Activated CD4-positive, alpha-beta T cell treated with anti-CD3 and anti-CD28 coated beads, Interleukin-2, amount 50 U/mL, for 16 hours (primary cell): ENCODE measurements around the gene DGKD.
A peak's percentile ranks its signal among the peaks of the same experiment; 100 is the strongest.
"Not testable (repeated sequence)": the region's sequence is repeated elsewhere in the genome, so short reads cannot be mapped to it uniquely, and the experiment has no call there.

Experiments used
- DNase-seq: peaks from one replicate; pipeline ENCODE4 v3.0.0-alpha.2; 2020

The DGKD gene

DNA sequence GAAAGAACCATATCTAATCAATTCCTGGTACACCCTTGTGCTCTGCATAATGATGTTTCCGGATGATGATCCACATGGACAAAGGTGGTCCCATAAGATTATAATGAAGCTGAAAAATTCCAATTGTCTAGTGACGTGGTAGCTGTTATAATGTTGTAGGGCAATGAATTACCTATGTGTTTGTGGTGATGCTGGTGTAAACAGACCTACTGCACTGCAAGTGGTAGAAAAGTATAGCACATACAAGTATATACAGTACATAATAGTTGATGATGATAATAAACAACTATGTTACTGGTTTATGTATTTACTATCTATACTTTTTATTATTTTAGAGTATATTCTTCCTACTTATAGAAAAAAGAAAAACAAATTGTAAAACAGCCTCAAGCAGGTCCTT, 8.4 kb downstream of the DGKD start:
- DNase-seq = no peak

DNA sequence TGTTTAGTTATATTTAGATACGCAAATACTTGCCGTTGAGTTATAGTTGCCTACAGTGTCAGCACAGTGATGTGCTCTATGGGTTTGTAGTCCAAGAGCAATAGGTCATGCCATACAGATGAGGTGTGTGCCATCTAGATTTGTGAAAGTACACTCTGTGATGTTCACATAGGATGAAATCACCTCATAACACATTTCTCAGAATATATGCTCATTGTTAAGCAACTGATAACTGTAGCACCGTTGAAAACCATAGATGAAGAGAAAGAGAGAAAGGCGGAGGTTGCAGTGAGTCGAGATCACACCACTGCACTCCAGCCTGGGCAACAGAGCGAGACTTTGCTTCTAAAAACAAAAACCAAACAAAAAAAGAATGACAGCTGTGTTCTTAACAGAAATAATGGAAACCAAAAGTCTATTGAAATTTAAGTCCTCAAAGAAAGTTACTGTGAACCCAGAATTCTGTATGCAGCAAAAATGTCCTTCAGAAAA, 9.5 kb downstream of the DGKD start:
- DNase-seq = no peak

DNA sequence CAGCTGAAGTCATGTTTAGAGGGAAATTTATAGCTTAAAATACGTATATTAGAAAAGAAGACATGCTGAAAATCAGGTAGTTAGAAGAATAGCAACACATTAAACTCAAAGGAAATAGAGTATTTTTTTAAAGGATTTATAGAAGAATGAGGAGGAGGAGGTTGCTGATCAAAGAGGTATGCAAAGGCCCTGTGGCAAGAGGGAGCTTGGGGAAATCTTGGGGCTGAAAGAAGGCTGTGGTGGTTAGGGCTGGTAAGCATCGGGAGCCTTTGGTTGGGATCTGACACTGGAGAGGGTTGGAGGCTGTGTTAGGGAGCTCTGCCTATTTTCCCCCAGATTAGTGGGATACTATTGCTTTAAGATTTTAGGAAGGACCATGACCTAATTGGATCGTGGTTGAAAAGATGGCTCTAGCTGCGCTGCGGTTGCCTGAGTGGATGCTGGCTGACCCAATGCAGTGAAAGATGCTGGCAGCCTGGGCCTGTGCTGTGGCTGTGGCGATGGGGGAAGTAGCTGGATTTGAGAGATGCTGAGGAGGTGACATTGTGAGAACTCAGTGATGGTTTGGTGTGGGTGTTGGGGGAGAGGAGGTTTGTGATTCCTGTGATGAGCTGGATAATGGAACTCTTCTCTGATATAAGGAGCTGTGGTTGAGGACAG, 11.7 kb downstream of the DGKD start:
- no peak for DNase-seq

DNA sequence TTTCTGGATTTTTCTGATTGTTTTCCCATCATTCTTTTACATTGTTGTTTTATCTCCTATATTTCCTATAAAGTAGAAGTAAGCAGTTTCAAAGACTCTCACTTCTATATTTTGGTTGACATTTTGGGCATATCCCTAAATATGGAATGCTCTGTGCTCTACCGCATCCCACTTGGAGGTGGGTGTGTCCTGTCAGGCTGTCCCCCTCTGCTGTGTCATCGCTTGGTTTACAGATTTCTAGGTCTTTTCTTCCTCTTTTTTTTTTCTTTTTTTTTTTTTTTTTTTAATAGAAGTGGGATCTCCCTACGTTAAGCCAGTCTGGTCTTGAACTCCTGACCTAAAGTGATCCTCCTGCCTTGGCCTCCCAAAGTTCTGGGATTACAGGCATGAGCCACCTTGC, 13.3 kb downstream of the DGKD start:
- DNase-seq = no peak

DNA sequence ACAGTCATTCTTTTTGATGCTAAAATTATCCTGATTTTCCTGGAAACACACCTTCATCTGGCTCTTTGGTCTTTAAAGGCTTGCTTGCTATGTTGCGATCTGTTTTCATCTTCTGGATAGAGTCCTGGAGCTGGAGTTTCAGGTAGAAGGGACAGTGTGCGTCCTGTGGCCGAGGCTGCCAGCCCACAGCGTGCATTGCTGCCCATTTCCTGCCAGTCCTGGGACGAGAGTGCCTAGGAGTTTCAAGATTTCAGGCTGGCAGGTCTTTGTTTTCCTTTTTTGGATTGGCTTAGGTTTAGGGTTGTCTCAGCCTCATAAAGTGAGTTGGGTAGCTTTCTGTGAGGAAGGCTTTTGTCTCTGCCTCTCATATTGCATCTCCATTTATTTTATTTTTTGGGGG, 14.5 kb downstream of the DGKD start:
- DNase-seq = no peak

DNA sequence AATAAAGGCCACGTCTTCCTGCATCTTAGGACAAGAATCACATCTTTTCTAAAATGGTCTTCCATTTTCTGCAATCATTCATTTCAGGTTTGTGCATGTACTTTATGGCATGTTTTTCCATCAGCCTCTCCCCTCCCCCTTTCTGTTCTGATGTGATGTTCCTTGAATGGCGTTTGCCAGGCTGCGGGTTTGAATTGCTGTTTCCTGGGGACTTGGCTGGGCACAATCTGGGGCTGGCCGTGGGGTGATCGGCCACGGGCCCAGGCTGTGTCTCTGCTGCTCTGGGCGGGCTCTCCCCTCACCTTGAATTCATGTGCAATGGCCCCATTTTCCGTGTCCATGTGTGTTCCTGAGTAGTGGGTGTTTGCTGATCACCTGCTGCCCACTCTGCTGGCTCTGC, 15.2 kb downstream of the DGKD start:
- no peak for DNase-seq

DNA sequence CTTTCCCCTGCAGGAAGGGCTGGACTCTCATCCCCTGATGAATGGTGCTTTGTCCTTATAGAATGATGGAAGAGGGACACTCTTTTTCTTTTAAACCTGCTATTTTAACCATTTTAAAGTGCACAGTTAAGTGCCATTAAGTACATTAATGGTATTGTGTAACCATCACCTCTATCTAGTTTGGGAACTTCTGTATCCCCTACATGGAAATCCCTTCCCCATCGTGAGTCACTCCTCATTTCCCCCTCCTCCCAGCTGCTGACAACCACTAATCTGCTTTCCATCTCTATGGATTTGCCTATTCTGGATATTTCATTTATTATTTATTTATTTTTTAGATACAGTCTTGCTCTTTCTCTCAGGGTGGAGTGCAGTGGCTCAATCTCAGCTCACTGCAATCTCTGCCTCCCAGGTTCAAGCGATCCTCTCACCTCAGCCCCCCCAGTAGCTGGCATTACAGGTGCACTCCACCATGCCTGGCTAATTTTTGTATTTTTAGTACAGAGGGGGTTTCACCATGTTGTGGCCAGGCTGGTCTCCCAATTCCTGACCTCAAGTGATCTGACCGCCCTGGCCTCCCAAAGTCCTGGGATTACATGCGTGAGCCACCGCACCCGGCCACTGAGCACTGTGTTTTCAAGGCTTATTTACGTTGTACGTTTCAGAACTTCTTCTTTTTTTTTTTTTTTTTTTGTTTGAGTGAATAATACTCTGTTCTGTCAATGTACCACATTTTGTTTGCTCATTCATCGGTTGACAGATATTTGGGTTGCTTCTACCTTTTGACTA, 15.8 kb downstream of the DGKD start:
- DNase-seq = no peak

DNA sequence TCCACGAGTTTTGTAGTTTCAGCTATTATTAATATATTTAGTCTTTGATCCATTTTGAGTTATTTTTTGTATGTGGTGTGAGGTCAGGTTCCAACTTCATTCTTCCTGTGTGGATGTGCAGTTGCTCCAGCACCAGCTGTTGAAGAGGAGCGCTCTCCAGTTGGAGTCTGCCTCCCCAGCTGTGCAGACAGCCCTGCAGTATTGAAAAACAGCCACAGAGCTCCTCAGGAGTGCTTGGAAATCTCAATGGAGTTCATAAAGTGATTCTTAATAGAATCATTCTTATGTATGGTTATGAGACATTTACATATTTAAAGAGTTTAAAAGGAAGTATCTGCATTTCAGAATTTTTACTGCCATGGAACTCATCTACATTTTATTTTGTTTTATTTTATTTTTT, 17.3 kb downstream of the DGKD start:
- DNase-seq = no peak

DNA sequence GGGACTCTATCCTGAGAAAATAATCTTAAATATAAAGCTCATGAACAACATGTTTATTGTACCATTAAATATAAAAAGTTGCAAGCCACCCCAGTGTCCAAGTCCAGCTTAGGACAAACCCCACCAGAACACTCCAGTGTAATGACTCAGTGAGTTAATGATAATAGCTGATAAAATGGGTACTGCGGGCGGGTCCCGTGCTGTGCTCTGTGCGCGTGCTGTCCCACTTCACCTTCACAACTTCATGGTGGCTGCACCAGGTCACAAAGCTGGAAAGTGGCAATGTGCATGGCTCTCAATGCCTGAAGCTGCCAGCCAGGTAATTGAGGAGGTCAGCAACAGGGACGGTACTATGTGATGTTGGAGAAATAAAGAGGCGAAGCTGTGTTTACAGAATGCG, 18.6 kb downstream of the DGKD start:
- DNase-seq = no peak

DNA sequence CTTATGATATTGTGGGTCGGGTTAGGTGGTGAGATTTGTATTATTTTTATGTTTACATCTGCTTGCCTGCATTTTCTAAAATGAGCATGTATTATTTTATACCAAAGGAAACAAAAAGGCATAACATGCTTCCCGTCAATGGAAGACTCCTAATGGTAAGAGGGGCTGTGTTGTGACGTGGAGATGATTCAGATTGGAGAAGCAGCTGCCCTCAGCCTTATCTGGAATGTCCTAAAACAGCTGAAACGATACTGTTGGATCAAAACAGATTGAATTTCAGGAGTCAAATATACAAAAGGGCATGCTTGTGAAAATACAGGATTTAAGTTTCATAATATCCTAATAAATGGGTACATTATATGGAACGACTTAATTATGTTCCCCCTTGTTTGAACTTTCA, 19.0 kb downstream of the DGKD start:
- DNase-seq = no peak

DNA sequence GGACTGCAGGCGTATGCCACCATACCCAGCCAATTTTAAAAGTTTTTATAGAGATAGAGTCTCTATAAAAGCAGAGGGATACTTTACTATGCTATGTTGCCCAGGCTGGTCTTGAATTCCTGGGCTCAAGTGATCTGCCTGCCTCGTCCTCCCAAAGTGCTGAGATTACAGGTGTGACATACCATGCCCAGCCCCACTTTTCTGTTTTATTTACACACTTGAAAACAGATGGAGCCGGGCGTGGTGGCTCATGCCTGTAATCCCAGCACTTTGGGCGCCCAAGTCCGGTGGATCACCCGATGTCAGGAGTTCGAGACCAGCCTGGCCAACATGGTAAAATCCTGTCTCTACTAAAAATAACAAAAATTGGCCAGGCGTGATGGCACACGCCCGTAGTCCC, 20.5 kb downstream of the DGKD start:
- not testable (repeated sequence) for DNase-seq

DNA sequence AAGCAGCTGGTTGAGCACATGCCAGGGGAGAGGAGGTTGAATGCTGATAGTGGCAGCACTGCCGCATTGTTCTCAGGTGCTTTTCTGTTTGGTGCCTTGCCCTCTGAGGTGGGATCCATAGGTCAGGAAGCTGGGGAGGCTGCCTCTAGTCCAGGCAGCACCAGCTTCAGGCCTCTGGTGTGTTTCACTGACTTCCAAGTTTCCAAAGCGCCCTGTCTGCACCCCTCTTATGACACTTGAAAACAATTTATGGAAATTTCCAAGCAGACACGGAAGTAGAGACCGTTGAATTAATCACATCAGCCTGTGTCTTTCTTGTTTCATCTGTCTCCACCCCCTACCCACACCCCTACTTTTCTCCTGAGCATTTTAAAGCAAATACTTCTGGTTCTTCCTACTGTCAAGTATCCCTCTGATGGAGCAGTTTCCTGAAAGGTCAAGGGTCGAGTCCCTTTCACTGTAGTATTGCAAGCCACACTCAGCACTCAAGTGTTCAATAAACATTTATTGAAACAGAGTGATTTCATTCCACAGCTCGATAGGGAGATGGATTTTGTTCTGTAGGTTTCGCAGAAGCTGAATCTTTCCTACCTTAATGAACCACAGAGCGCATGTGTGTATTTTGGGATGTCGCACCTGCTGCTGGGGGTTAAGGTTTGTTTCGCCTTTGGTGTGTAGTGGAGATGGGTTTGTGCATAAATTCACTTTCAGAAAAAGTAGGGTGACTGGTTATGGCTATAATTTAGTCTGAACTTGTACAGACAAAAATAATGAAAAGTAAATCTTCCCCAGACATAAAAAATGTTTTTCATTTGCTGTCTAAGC, 21.4 kb downstream of the DGKD start:
- DNase-seq = no peak

DNA sequence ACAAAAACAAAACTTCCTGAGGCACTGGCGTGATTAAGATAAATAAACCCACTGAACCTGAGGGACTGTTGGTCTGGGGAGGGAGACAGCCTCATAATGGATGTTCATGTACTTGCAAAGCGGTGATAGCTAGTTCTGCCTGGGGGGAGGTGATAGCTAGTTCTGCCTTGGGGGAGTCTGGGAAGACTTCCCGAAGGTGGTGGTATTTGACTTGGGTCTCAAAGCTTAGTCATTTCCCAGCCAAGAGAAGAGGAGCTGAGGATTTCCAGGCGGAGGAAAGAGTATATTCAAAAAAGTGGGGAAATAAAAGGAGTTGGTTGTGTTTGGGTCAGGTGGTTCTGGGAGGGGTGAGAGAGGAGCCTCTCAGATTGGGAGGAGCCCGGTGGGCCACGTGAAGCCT, 24.7 kb downstream of the DGKD start:
- no peak for DNase-seq

DNA sequence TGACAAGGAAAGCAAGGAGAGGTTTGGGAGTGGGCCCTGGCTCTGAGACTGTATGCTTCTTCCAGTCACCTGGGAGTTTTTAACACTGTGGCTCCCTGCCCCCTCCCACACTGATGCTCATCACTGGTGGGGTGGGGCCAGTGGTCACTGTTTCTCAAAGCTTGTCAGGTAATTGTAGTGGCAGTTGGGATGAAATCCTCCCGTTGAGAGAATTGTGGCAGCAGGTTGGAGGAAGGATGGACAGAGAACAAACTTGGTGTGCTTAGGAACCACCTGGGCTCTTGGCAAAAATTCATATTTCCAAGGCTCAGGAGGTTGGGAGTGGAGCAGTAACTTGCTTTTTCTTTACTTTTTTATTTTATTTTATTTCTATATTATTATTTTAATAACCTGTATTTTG, 25.1 kb downstream of the DGKD start:
- no peak for DNase-seq

DNA sequence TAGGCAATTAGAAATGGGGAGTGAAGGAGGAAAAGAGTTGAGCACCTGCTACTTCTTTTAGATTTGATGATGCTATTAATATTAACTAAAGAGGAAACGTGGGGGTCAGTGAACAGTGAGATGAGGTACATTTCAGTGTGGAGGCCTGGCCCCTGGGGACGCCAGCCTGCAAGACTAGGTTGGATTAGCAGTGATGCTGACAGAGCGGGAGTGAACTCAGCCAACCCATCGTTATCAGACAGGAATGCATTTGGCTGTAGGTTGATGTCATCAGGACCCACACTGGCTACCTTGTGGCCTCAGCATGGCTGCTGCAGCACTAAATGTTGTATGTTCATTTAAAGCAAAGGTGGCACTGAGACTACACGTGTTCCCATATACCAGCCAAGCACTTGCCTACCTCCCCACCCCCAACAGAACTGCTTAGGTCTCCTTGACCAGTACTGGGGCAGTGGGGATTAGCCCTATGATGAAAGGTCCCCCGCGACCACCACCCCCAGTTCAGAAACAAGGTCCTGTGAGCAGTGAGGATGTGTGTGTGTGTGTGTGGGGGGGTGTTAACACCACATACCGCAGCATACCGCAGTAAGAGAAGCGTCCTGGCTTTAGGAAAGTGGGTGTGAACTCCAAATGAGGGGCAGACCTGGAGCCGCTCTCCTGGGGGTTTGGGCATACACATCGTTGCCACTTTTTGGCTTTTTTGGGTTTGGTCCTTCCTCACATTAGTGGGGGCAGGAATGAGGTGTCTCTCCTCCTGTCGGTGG, 26.0 kb downstream of the DGKD start:
- no peak for DNase-seq

DNA sequence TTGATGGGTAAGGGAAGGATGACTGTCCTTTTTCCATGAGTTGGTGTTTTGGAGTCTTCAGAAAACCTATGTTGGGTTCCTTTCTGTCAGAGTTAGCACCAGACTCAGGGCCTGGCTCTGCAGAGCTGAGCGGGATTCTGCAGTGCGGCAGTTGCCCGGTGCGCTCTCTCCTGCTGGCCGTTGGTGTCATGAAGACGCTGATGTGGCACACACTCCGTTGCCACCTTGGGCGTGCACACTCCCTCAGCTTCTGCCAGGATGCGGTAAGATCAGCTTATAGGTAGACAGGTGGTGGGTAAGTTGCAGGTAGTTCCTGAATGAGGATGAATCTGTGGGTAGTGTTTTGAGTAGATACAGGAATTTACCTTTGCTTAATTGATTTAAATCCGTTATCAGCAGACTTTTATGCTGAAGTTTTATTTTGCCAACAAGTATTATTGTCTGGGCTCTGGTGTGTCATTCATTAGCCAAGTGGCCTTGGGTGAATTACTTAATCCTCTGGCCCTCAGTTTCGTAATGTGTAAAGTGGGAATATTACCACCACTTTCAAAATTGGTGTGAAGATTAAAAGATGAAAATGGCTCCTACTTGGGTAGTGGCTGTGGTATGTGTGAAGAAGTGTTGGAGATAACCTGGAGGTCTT, 26.8 kb downstream of the DGKD start:
- DNase-seq = no peak

DNA sequence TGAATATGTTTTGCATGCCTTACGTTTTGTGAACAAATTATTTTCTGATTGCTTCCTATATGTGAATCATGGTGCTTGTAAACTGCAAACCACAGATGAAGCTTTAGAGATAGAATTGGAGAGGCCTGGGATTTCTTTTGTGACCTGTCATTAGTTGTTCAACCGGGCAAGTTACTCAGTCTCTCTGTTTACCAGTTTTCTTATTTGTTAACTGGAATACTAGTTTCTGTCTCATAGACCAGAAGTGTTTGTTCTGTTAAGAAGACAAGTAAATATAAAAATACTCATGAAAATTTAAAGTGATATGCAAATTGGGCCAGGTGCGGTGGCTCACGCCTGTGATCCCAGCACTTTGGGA, 27.3 kb downstream of the DGKD start:
- no peak for DNase-seq

DNA sequence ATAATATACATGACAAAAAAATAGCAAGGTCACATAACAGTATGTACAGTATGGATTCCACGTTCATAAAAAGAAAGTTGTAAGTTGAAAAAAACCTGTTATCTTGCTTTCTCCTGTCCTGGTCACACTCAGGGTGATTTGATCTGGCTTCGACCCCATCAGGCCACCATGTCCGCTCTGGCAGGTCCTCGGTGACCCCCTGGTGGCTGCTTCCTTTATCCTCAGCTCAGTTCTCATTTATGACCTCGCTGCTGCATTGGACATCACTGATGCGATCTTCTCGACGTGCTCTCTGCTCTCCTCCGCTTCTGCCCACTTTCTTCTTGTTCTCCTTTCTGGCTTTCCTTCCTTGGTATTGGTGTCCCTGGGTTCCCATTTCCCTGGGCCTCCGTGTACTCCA, 29.7 kb downstream of the DGKD start:
- DNase-seq = no peak

DNA sequence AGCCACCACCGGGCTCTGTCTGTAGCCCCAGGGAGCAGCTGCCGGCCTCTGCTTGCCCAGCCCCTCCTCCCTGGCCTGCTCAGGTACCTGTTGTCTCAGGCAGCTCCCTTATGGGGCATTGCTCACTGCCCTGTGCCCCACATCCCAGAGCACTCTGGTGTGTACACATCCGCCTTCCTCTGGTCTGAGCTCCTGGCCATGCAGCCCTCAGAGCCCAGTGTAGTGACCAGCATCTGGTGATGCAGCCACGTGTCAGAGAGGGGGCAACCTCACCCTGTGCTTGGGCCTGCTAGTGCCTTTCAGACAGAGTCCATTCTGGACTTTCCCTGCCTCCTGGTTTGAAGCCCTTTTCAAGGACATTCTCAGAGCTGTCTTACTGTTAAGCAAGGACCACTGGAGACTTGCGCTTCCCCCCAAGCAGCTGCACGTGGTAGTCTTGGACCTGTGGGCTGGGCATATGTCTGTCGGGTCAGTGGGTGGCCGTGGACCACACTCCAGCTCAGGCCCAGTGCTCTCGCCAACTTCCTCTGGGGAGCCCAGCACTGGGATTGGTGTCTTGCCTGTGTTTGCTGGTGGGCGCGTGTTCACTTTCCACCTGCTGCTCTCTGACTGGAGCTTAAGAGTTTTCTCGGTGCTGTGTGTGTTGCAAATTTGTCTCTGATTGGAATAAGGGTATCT, 30.7 kb downstream of the DGKD start:
- no peak for DNase-seq

DNA sequence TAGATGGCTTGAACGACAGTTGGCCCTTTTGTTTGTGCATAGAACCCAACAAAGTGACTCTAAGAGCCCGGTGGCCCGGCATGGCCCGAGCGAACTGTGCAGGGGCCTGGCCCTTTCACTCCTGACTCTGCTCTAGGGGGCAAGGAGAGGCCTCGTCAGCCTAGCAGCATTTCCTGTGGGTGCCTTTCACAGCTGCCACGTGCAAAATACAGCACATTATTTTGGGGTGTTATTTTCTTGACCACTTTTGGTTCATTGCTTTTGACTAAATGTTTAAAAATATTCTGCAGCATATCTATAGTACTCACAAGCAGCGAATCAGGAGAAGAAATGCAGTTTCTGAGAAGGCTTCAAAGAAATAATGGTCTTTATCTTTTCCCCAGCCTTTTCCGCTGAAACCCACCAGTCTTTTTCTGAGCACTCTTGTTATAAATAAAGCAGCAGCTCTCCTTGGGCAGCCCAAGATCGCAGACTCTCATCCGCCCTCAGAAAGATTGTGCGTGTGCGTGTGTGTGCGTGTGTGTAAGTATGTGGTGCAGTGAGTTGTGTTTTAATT, 31.3 kb downstream of the DGKD start:
- peak; percentile 16 for DNase-seq

DNA sequence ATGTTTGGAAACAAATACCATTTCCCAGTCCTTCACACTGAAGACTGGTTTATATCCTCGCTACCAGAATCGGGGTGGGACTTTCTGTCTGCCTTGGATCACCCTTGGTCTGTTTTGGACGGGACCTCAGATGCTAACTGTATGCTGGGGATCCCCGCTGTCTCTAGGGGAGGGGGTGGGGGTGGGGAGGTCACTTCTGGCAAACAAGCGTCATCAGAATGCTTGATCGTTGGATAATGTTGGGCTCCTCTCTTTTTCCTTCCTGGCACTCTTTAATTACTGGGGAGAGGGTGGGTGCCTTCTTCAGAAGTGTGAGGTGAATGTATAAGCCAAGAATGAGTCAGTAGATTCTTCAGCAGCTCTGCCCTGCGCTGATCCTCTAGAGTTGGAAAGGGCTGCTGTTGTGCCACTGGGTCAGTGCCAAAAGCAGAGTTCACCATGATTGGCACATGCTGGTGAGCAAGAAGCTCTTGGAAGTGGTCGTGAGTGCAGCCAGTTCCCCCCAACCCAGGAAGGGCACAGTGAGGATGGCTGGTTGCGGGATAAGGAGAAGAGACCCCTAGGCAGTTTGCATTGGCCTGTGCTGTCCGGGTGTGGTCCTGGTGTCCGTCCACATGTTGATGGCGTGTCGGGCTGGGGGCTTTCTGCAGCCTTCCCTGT, 32.2 kb downstream of the DGKD start:
- DNase-seq = peak; percentile 22
